ENCODE data around the gene WDR20. TPM values are rescaled to one million over a fixed set of nuclear protein-coding genes. Genes with fewer than 3 reads are reported as not detected.

The WDR20 gene
- total RNA-seq, 1 experiment from 2014 or later = 23.7 TPM

DNA sequence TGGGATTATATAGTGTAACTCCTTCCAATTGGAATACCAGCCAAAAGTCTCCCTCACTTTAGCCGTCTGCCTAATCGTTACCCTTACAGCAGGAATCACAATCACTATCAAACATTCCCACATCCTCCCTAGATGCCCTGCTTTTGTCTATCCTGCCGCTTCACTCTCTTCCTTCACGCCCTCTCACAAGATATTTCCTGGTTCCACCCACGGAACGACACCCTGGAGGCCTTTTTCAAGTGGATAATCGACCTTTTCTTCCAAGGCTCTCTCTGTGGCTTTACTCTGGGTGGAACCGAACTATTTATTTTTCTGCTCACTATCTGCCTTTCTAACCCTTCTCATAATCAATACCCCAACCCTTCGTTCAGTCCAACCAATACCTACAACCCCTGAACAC is 106.4 kb downstream of the WDR20 start:
- Histone ChIP-seq H4K20me1 (ENCODE audit: low read length) (no peaks in the 10 kb centered on the region), H3K79me2 (ENCODE audit: low read length) (no peaks in the 10 kb centered on the region), H3K4me3 (ENCODE audit: low read length) (no peak overlapping the region), H3K9me2 (replicated peaks; ENCODE audit: low read length) (no peaks in the 10 kb centered on the region), H2AFZ (ENCODE audit: low read length) (no peak overlapping the region), H3K9me3 (ENCODE audit: low read length) (no peaks in the 10 kb centered on the region), H3K27me3 (ENCODE audit: low read length) (no peaks in the 10 kb centered on the region), H3F3A (ENCODE audit: low read length, unreplicated experiment) (no peaks in the 10 kb centered on the region), H3K4me2 (ENCODE audit: low read length) (no peak overlapping the region), H3K9ac (ENCODE audit: low read length) (no peak overlapping the region), H3K4me1 (ENCODE audit: insufficient read depth, low read length) (no peaks in the 10 kb centered on the region), H3K36me3 (ENCODE audit: low read depth, low read length) (peaks cover 31% of the 10 kb centered on the region), H3K27ac (ENCODE audit: low read length) (no peak overlapping the region)
- ATAC-seq (no peak), DNase-seq (no peak)
- POLR2A ChIA-PET (ENCODE audit: unreplicated experiment) = no interaction called here
- CTCF ChIA-PET = no interaction called here
- intact Hi-C loops (cut with micrococcal nuclease) = no loop called here
- no TSS peak for BruUV-seq (replicated peaks)
- TF ChIP-seq, protein P1, sequence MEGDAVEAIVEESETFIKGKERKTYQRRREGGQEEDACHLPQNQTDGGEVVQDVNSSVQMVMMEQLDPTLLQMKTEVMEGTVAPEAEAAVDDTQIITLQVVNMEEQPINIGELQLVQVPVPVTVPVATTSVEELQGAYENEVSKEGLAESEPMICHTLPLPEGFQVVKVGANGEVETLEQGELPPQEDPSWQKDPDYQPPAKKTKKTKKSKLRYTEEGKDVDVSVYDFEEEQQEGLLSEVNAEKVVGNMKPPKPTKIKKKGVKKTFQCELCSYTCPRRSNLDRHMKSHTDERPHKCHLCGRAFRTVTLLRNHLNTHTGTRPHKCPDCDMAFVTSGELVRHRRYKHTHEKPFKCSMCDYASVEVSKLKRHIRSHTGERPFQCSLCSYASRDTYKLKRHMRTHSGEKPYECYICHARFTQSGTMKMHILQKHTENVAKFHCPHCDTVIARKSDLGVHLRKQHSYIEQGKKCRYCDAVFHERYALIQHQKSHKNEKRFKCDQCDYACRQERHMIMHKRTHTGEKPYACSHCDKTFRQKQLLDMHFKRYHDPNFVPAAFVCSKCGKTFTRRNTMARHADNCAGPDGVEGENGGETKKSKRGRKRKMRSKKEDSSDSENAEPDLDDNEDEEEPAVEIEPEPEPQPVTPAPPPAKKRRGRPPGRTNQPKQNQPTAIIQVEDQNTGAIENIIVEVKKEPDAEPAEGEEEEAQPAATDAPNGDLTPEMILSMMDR (conservative IDR thresholded peaks at IDR 0.05; ENCODE audit: low read depth, low read length) = no peak
- TF ChIP-seq EZH2phosphoT487 (IDR thresholded peaks at IDR 0.05; ENCODE audit: borderline replicate concordance, low read length) (no peak), EZH2 (IDR thresholded peaks at IDR 0.05; ENCODE audit: low read length, unreplicated experiment) (no peak)

DNA sequence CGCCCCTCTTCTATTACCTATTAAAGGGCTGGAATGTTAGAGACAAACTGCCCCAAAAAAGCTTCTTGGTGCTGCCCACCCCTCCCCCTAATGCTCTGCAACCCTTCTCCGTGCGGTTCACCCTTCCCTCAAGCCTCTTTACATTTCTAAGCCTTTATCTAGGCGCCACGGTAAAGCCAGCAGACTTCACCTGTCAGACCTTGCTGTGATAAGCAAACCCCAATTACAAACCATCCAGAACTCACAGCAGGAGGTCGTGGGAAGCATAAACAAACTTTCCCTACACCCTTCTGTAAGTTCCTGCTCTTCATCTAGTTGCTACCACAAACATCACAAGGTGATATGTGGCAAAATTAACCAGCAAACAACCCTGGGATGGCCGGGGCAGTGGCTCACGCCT is 108.4 kb downstream of the WDR20 start:
- H2AFZ ChIP-seq (ENCODE audit: low read length) = no peak overlapping the region
- no TSS peak for BruUV-seq (replicated peaks)
- ATAC-seq (no peak), DNase-seq (no peak)
- intact Hi-C loops (cut with micrococcal nuclease) = no loop called here
- H3K4me2 ChIP-seq (ENCODE audit: low read length) = no peak overlapping the region
- H3K27ac ChIP-seq (ENCODE audit: low read length) = no peak overlapping the region
- no peaks in the 10 kb centered on the region for H3K27me3 ChIP-seq (ENCODE audit: low read length)
- H3K79me2 ChIP-seq (ENCODE audit: low read length) = no peaks in the 10 kb centered on the region
- POLR2A ChIA-PET (ENCODE audit: unreplicated experiment) = no interaction called here
- CTCF ChIA-PET = no interaction called here
- H3K9me2 ChIP-seq (replicated peaks; ENCODE audit: low read length) = no peaks in the 10 kb centered on the region
- no peaks in the 10 kb centered on the region for H3K4me1 ChIP-seq (ENCODE audit: insufficient read depth, low read length)
- TF ChIP-seq, protein P1 (conservative IDR thresholded peaks at IDR 0.05; ENCODE audit: low read depth, low read length) = no peak
- no peak for TF ChIP-seq EZH2 (IDR thresholded peaks at IDR 0.05; ENCODE audit: low read length, unreplicated experiment)
- no peak for TF ChIP-seq EZH2phosphoT487 (IDR thresholded peaks at IDR 0.05; ENCODE audit: borderline replicate concordance, low read length)
- H3K4me3 ChIP-seq (ENCODE audit: low read length) = no peak overlapping the region
- no peak overlapping the region for H3K9ac ChIP-seq (ENCODE audit: low read length)
- H4K20me1 ChIP-seq (ENCODE audit: low read length) = no peaks in the 10 kb centered on the region
- H3F3A ChIP-seq (ENCODE audit: low read length, unreplicated experiment) = no peaks in the 10 kb centered on the region
- H3K9me3 ChIP-seq (ENCODE audit: low read length) = no peaks in the 10 kb centered on the region
- H3K36me3 ChIP-seq (ENCODE audit: low read depth, low read length) = peaks cover 36% of the 10 kb centered on the region

DNA sequence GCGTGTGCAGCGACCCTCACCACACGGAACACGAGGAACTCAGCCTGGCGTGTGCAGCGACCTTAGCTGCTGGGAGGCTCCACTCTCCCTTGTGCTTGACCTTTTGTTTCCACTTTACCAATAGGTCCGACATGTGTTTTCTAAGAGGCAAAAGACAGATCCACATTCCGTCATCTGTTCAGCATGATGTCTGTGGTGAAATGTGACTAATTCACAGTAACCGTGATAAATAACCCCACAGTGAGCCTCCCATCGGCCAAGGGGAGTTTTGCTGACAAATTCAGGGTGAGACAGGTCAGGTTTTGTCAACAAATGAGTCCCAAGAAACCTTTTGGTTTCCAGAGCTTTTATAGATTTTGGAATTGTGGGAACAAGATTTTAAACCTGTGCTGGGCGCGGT is 109.3 kb downstream of the WDR20 start:
- POLR2A ChIA-PET (ENCODE audit: unreplicated experiment) = no interaction called here
- no peaks in the 10 kb centered on the region for H3K4me1 ChIP-seq (ENCODE audit: insufficient read depth, low read length)
- no peak overlapping the region for H3K9ac ChIP-seq (ENCODE audit: low read length)
- no peaks in the 10 kb centered on the region for H3K27me3 ChIP-seq (ENCODE audit: low read length)
- no peak for DNase-seq
- no peak for ATAC-seq
- no TSS peak for BruUV-seq (replicated peaks)
- no peak for TF ChIP-seq EZH2 (IDR thresholded peaks at IDR 0.05; ENCODE audit: low read length, unreplicated experiment)
- no peak for TF ChIP-seq EZH2phosphoT487 (IDR thresholded peaks at IDR 0.05; ENCODE audit: borderline replicate concordance, low read length)
- H3K36me3 ChIP-seq (ENCODE audit: low read depth, low read length) = peaks cover 36% of the 10 kb centered on the region
- CTCF ChIA-PET = no interaction called here
- intact Hi-C loops (cut with micrococcal nuclease) = no loop called here
- H3K4me2 ChIP-seq (ENCODE audit: low read length) = no peak overlapping the region
- no peaks in the 10 kb centered on the region for H4K20me1 ChIP-seq (ENCODE audit: low read length)
- no peak overlapping the region for H2AFZ ChIP-seq (ENCODE audit: low read length)
- no peak overlapping the region for H3K27ac ChIP-seq (ENCODE audit: low read length)
- no peak overlapping the region for H3K4me3 ChIP-seq (ENCODE audit: low read length)
- H3K79me2 ChIP-seq (ENCODE audit: low read length) = no peaks in the 10 kb centered on the region
- no peaks in the 10 kb centered on the region for H3F3A ChIP-seq (ENCODE audit: low read length, unreplicated experiment)
- no peaks in the 10 kb centered on the region for H3K9me3 ChIP-seq (ENCODE audit: low read length)
- H3K9me2 ChIP-seq (replicated peaks; ENCODE audit: low read length) = no peaks in the 10 kb centered on the region
